WTC11 (cell line): ENCODE results near the gene UCHL1. TPM values are rescaled to one million over a fixed set of nuclear protein-coding genes. Genes with fewer than 3 reads are reported as not detected.

ENCODE experiments used
- ATAC-seq: fragments of 200-7000 bp; cut with Tn5 transposase; 2 replicates; pipeline ENCODE4 v1.10.0; 2021; ENCODE audit warnings: mild to moderate bottlenecking, moderate library complexity
- CTCF ChIA-PET: fragments of 300-600 bp; sonication (Branson Sonifier 250); formaldehyde crosslinking; loops from one replicate; lab custom pipeline; 2021; ENCODE audit warnings: antibody characterized with exemption; lab: Charles Lee
- POLR2A ChIA-PET: fragments of 350-600 bp; sonication (Branson Sonifier 250); formaldehyde crosslinking; loops from one replicate; lab custom pipeline; 2021; ENCODE audit warnings: antibody characterized with exemption; lab: Charles Lee
- DNase-seq: peaks from one replicate; pipeline ENCODE4 v3.0.0; 2021; ENCODE audit warnings: low spot score
- H3K27ac Mint-ChIP-seq: 2 replicates; pipeline ENCODE4 v1.8.0; 2021; ENCODE audit warnings: mixed read lengths
- H3K27me3 Mint-ChIP-seq: 2 replicates; pipeline ENCODE4 v1.8.0; 2021; ENCODE audit warnings: low read depth, mild to moderate bottlenecking, moderate library complexity, mixed read lengths
- H3K36me3 Mint-ChIP-seq: 2 replicates; pipeline ENCODE4 v1.8.0; 2021; ENCODE audit warnings: mixed read lengths
- H3K4me1 Mint-ChIP-seq: 2 replicates; pipeline ENCODE4 v1.8.0; 2022; ENCODE audit warnings: mixed read lengths
- H3K4me3 Mint-ChIP-seq: 2 replicates; pipeline ENCODE4 v1.8.0; 2021; ENCODE audit warnings: mild to moderate bottlenecking, moderate library complexity, mixed read lengths
- H3K9me3 Mint-ChIP-seq: 2 replicates; pipeline ENCODE4 v1.8.0; 2021; ENCODE audit warnings: mixed read lengths
- FOXP1 ChIP-seq: sonication (generic); formaldehyde crosslinking; IDR thresholded peaks from 2 replicates; pipeline ENCODE4 v1.8.0; 2022; ENCODE audit warnings: missing genetic modification reagents, mild to moderate bottlenecking, moderate library complexity, borderline replicate concordance
- GTF2I ChIP-seq: fragments of 250-450 bp; sonication (Bioruptor Pico); conservative IDR thresholded peaks from 2 replicates; pipeline ENCODE4 v1.4.0; 2021; ENCODE audit warnings: mild to moderate bottlenecking
- IRF2 ChIP-seq: sonication (generic); formaldehyde crosslinking; IDR thresholded peaks from 2 replicates; pipeline ENCODE4 v1.8.0; 2022; ENCODE audit warnings: low read depth, missing genetic modification reagents, borderline replicate concordance
- JUN ChIP-seq: sonication (generic); formaldehyde crosslinking; IDR thresholded peaks from 2 replicates; pipeline ENCODE4 v1.8.0; 2023; ENCODE audit warnings: mild to moderate bottlenecking, missing genetic modification reagents
- MXD4 ChIP-seq: fragments of 250-450 bp; sonication (Bioruptor Pico); IDR thresholded peaks from 2 replicates; pipeline ENCODE4 v1.8.0; 2021; ENCODE audit warnings: mild to moderate bottlenecking, moderate library complexity, borderline replicate concordance
- ZNF138 ChIP-seq: sonication (generic); formaldehyde crosslinking; conservative IDR thresholded peaks from 2 replicates; pipeline ENCODE4 v1.8.1; 2022; ENCODE audit warnings: mild to moderate bottlenecking, moderate library complexity, missing genetic modification reagents
- ZNF317 ChIP-seq: sonication (generic); formaldehyde crosslinking; IDR thresholded peaks from 2 replicates; pipeline ENCODE4 v1.8.1; 2023; ENCODE audit warnings: low read depth, mild to moderate bottlenecking, moderate library complexity, missing genetic modification reagents, borderline replicate concordance
- ZNF396 ChIP-seq: fragments of 250-450 bp; sonication (Bioruptor Pico); IDR thresholded peaks from 2 replicates; pipeline ENCODE4 v1.8.0; 2021; ENCODE audit warnings: mild to moderate bottlenecking, moderate library complexity, borderline replicate concordance
- total RNA-seq: library from RNA; stranded (reverse); gene quantifications from 3 replicates; pipeline ENCODE4 v1.2.3, GENCODE V29; 2021
- TF ChIP-seq, protein P1 (sequence below): fragments of 250-450 bp; sonication (Bioruptor Pico); IDR thresholded peaks from 2 replicates; pipeline ENCODE4 v2.1.2; 2022; ENCODE audit warnings: mild to moderate bottlenecking, moderate library complexity
- TF ChIP-seq, protein P2 (sequence below): sonication (generic); formaldehyde crosslinking; IDR thresholded peaks from 2 replicates; pipeline ENCODE4 v1.8.1; 2023; ENCODE audit warnings: mild to moderate bottlenecking, moderate library complexity, missing genetic modification reagents
- TF ChIP-seq, protein P3 (sequence below): sonication (generic); formaldehyde crosslinking; conservative IDR thresholded peaks from 2 replicates; pipeline ENCODE4 v1.8.1; 2023; ENCODE audit warnings: mild to moderate bottlenecking, low read depth, missing genetic modification reagents, moderate library complexity
- TF ChIP-seq, protein P4 (sequence below): sonication (generic); formaldehyde crosslinking; IDR thresholded peaks from 2 replicates; pipeline ENCODE4 v1.8.1; 2023; ENCODE audit warnings: mild to moderate bottlenecking, missing genetic modification reagents, moderate library complexity
- TF ChIP-seq, protein P5 (sequence below): sonication (generic); formaldehyde crosslinking; IDR thresholded peaks from 2 replicates; pipeline ENCODE4 v1.8.0; 2023; ENCODE audit warnings: mild to moderate bottlenecking, missing genetic modification reagents
- TF ChIP-seq, protein P6 (sequence below): fragments of 200-600 bp; IDR thresholded peaks from 2 replicates; pipeline ENCODE4 v1.8.0; 2022; ENCODE audit warnings: antibody characterized with exemption
- TF ChIP-seq, protein P7 (sequence below): sonication (generic); formaldehyde crosslinking; IDR thresholded peaks from 2 replicates; pipeline ENCODE4 v1.8.0; 2022; ENCODE audit warnings: missing genetic modification reagents

UCHL1 gene
- total RNA-seq, 1 experiment from 2014 or later: 548 TPM

DNA sequence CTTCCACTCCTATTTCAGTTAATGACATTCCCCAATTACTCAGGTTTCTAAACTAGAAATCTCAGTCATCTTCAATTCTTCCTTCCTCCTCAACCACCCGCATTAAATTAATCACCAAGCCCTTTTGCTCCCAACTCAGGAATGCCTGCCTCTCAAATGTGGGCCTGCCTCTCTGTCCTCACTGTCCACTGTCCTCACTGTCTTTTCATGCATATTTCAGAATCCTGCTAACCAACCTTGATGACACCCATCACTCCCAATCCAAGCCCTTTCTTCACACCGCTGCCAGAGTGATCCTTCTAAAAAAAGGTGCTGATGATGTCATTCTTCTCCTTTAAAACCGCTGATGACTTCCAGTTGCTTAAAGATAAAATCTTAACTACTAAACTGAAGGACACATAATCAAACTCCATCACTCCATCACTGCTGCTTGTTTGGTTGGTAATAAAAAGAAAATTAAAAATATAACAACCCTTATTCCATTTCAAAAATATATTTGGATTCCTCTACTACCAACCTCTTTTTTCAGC is 37.2 kb upstream of the UCHL1 start (continued):
- TF ChIP-seq, protein P1, sequence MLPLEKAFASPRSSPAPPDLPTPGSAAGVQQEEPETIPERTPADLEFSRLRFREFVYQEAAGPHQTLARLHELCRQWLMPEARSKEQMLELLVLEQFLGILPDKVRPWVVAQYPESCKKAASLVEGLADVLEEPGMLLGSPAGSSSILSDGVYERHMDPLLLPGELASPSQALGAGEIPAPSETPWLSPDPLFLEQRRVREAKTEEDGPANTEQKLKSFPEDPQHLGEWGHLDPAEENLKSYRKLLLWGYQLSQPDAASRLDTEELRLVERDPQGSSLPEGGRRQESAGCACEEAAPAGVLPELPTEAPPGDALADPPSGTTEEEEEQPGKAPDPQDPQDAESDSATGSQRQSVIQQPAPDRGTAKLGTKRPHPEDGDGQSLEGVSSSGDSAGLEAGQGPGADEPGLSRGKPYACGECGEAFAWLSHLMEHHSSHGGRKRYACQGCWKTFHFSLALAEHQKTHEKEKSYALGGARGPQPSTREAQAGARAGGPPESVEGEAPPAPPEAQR (CRISPR knock-in tag): no peak
- TF ChIP-seq GTF2I (CRISPR knock-in tag): no peak
- TF ChIP-seq, protein P2, sequence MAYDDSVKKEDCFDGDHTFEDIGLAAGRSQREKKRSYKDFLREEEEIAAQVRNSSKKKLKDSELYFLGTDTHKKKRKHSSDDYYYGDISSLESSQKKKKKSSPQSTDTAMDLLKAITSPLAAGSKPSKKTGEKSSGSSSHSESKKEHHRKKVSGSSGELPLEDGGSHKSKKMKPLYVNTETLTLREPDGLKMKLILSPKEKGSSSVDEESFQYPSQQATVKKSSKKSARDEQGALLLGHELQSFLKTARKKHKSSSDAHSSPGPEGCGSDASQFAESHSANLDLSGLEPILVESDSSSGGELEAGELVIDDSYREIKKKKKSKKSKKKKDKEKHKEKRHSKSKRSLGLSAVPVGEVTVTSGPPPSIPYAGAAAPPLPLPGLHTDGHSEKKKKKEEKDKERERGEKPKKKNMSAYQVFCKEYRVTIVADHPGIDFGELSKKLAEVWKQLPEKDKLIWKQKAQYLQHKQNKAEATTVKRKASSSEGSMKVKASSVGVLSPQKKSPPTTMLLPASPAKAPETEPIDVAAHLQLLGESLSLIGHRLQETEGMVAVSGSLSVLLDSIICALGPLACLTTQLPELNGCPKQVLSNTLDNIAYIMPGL (CRISPR knock-in tag): no peak

DNA sequence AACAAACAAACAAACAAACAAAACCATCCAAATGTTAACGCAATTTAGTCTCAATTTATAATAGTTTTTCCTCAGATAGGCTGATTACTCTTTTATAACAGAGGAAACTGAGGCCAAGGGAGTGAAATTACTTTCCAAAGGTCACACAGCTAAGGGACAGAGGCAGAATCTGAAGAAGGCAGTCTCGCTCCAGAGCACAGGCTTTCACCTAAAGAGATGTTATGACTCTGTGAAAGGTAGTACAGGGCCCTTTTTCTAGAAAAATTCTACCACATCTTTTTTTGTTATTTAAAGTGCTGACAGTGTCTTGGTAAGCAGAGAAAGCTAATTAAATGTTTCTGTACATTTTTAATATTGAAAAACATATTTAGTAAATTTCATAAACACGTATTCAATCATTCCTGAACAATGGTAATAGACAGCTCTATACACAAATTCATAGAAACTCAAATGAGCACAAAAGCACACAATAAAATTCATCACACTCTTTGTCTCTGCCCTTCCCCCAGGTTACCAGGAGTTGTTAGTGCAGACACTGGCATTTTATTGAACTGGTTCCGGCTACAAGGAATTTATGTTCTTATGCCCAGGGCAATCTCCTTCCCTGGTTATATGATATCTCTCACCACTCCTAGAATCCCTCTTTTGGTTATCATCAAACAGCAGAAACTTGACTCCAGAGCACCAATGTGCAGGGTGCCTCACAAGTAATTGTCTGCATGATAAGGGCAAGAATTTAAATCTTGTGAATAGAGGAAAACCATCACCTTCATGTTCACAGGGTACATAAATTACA is 34.7 kb upstream of the UCHL1 start:
- POLR2A ChIA-PET: interaction anchor here (0.6 kb wide), 1 partner anchor 68 kb away, joined by 3 read pairs; no protein-coding TSS in a partner anchor
- ATAC-seq: no peak
- H3K27me3 Mint-ChIP-seq: no peaks in the 10 kb centered on the region
- H3K4me3 Mint-ChIP-seq: no peak overlapping the region
- H3K9me3 Mint-ChIP-seq: no peaks in the 10 kb centered on the region
- peaks cover 17% of the 10 kb centered on the region for H3K4me1 Mint-ChIP-seq
- no peak for DNase-seq
- H3K27ac Mint-ChIP-seq: no peak overlapping the region
- TF ChIP-seq ZNF138 (no peak), JUN (CRISPR knock-in tag) (no peak)
- TF ChIP-seq, protein P3, sequence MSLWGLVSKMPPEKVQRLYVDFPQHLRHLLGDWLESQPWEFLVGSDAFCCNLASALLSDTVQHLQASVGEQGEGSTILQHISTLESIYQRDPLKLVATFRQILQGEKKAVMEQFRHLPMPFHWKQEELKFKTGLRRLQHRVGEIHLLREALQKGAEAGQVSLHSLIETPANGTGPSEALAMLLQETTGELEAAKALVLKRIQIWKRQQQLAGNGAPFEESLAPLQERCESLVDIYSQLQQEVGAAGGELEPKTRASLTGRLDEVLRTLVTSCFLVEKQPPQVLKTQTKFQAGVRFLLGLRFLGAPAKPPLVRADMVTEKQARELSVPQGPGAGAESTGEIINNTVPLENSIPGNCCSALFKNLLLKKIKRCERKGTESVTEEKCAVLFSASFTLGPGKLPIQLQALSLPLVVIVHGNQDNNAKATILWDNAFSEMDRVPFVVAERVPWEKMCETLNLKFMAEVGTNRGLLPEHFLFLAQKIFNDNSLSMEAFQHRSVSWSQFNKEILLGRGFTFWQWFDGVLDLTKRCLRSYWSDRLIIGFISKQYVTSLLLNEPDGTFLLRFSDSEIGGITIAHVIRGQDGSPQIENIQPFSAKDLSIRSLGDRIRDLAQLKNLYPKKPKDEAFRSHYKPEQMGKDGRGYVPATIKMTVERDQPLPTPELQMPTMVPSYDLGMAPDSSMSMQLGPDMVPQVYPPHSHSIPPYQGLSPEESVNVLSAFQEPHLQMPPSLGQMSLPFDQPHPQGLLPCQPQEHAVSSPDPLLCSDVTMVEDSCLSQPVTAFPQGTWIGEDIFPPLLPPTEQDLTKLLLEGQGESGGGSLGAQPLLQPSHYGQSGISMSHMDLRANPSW (CRISPR knock-in tag): no peak
- H3K36me3 Mint-ChIP-seq: no peaks in the 10 kb centered on the region
- CTCF ChIA-PET: interaction anchor here (0.7 to 1.2 kb wide), 4 partner anchors 10 to 314 kb away, joined by 3 to 5 read pairs (median 4); no protein-coding TSS in a partner anchor

DNA sequence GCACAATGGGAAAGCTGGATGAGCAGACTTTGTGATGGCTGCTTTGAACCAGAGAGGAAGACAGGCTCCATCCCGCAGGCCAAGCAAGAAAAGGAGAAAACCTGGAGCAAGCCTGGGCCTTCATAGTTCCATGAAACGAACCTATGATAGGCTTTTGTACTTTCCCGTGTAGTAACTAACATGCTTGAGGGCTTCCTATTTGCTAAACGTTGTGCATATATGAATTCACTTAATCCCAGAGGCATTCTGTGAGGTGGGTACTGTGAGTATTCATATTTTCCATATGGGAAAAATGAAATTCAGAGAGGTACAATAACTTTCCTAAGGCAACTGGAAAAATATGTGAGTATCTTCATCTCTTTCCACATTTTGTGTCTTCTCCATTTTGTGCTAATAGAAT is 28.8 kb upstream of the UCHL1 start:
- no peak overlapping the region for H3K27ac Mint-ChIP-seq
- ChIA-PET CTCF (interaction anchor here (1.1 to 1.2 kb wide), 2 partner anchors 251 to 303 kb away, joined by 3 to 4 read pairs; no protein-coding TSS in a partner anchor), POLR2A (interaction anchor here (2.0 kb wide), 1 partner anchor 29 kb away, joined by 6 read pairs; the partner anchor contains the start of gene UCHL1)
- no peak for DNase-seq
- no peak overlapping the region for H3K4me3 Mint-ChIP-seq
- ATAC-seq: no peak
- H3K36me3 Mint-ChIP-seq: no peaks in the 10 kb centered on the region
- no peaks in the 10 kb centered on the region for H3K4me1 Mint-ChIP-seq
- no peaks in the 10 kb centered on the region for H3K9me3 Mint-ChIP-seq
- no peaks in the 10 kb centered on the region; the same call in 1 of the 2 replicates for H3K27me3 Mint-ChIP-seq
- TF ChIP-seq, protein P4, sequence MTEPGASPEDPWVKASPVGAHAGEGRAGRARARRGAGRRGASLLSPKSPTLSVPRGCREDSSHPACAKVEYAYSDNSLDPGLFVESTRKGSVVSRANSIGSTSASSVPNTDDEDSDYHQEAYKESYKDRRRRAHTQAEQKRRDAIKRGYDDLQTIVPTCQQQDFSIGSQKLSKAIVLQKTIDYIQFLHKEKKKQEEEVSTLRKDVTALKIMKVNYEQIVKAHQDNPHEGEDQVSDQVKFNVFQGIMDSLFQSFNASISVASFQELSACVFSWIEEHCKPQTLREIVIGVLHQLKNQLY (CRISPR knock-in tag): no peak
- TF ChIP-seq, protein P5, sequence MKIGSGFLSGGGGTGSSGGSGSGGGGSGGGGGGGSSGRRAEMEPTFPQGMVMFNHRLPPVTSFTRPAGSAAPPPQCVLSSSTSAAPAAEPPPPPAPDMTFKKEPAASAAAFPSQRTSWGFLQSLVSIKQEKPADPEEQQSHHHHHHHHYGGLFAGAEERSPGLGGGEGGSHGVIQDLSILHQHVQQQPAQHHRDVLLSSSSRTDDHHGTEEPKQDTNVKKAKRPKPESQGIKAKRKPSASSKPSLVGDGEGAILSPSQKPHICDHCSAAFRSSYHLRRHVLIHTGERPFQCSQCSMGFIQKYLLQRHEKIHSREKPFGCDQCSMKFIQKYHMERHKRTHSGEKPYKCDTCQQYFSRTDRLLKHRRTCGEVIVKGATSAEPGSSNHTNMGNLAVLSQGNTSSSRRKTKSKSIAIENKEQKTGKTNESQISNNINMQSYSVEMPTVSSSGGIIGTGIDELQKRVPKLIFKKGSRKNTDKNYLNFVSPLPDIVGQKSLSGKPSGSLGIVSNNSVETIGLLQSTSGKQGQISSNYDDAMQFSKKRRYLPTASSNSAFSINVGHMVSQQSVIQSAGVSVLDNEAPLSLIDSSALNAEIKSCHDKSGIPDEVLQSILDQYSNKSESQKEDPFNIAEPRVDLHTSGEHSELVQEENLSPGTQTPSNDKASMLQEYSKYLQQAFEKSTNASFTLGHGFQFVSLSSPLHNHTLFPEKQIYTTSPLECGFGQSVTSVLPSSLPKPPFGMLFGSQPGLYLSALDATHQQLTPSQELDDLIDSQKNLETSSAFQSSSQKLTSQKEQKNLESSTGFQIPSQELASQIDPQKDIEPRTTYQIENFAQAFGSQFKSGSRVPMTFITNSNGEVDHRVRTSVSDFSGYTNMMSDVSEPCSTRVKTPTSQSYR (CRISPR knock-in tag): no peak
- no peak for TF ChIP-seq IRF2 (CRISPR knock-in tag)
- TF ChIP-seq MXD4 (CRISPR knock-in tag): no peak
- TF ChIP-seq, protein P6, sequence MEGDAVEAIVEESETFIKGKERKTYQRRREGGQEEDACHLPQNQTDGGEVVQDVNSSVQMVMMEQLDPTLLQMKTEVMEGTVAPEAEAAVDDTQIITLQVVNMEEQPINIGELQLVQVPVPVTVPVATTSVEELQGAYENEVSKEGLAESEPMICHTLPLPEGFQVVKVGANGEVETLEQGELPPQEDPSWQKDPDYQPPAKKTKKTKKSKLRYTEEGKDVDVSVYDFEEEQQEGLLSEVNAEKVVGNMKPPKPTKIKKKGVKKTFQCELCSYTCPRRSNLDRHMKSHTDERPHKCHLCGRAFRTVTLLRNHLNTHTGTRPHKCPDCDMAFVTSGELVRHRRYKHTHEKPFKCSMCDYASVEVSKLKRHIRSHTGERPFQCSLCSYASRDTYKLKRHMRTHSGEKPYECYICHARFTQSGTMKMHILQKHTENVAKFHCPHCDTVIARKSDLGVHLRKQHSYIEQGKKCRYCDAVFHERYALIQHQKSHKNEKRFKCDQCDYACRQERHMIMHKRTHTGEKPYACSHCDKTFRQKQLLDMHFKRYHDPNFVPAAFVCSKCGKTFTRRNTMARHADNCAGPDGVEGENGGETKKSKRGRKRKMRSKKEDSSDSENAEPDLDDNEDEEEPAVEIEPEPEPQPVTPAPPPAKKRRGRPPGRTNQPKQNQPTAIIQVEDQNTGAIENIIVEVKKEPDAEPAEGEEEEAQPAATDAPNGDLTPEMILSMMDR: no peak
- no peak for TF ChIP-seq ZNF317
- no peak for TF ChIP-seq FOXP1
- TF ChIP-seq, protein P7, sequence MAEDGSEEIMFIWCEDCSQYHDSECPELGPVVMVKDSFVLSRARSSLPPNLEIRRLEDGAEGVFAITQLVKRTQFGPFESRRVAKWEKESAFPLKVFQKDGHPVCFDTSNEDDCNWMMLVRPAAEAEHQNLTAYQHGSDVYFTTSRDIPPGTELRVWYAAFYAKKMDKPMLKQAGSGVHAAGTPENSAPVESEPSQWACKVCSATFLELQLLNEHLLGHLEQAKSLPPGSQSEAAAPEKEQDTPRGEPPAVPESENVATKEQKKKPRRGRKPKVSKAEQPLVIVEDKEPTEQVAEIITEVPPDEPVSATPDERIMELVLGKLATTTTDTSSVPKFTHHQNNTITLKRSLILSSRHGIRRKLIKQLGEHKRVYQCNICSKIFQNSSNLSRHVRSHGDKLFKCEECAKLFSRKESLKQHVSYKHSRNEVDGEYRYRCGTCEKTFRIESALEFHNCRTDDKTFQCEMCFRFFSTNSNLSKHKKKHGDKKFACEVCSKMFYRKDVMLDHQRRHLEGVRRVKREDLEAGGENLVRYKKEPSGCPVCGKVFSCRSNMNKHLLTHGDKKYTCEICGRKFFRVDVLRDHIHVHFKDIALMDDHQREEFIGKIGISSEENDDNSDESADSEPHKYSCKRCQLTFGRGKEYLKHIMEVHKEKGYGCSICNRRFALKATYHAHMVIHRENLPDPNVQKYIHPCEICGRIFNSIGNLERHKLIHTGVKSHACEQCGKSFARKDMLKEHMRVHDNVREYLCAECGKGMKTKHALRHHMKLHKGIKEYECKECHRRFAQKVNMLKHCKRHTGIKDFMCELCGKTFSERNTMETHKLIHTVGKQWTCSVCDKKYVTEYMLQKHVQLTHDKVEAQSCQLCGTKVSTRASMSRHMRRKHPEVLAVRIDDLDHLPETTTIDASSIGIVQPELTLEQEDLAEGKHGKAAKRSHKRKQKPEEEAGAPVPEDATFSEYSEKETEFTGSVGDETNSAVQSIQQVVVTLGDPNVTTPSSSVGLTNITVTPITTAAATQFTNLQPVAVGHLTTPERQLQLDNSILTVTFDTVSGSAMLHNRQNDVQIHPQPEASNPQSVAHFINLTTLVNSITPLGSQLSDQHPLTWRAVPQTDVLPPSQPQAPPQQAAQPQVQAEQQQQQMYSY (CRISPR knock-in tag): no peak
- TF ChIP-seq ZNF396 (CRISPR knock-in tag): no peak
